Stimulated activated CD8-positive, alpha-beta memory T cell treated with anti-CD3 and anti-CD28 coated beads, Interleukin-12 subunit alpha, Interleukin-12 subunit beta, amount 100 ng/mL, for 1 hour (primary cell): ENCODE results near the gene KIF13A.

Source experiments
- DNase-seq: peaks from one replicate; pipeline ENCODE4 v3.0.0-alpha.2; 2020; ENCODE audit warnings: low read depth

The KIF13A gene

GRCh38 chr6:17719323-17720041 is 268.0 kb downstream of the KIF13A start:
- DNase-seq = no peak

DNA sequence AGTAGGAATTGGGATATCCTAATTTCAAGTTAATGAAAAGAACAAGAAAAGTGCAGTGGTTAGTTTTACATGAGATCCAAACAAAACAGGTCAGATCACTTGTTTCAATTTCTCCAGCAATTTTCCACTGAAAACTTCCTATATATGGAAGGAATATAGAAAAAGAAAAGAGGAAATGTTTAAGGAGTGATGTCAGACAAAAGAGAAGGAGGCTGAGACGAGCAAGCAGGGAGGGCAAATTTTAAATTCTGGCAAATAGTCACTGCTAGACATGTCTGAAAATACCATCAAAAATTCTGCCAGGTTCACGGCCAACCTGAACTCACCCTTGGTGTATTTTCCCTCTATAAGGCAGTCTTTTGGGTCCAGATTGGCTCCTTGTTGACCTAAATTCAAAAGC is 271.2 kb downstream of the KIF13A start:
- DNase-seq = no peak

- DNase-seq = no peak
These were observed 272.3 kb downstream of the KIF13A start for GRCh38 chr6:17714879-17715851.

DNA sequence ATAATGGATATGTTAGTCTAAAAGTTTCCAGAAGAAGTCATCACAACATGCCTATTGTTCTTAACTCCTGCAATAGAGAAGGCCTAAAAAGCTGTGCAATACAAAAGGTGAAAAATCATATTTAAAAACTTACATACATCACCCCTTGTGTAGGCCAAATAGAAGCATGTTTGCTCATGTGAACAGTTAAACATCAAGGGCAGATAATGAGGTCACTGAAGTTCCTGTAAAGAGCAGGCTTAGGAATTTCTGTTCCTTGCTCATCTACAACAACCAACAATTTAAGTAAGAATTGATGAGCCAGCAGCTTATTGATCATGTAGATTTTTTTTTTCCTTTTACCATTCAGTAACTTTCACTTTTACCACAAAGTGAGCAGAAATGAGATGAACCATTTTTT is 273.3 kb downstream of the KIF13A start:
- DNase-seq = no peak

DNA sequence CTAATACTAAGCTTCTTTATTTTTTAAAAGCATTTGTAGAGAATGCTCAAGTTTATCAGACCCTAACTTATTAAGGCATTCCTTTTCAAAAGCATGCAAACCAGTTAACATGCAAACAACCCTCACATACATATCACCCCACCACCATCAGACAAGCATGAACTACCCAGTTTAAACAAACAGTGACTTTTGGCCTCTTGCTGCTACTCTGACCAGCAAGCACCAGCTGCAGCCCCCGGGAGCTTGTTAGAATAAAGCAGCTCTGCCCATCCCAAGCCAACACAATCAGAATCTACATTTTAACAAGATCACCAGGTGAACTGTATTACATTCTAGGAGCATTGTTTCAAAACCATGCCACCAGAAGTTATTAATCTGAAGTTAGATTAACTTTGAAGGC is 274.9 kb downstream of the KIF13A start:
- no peak for DNase-seq

DNA sequence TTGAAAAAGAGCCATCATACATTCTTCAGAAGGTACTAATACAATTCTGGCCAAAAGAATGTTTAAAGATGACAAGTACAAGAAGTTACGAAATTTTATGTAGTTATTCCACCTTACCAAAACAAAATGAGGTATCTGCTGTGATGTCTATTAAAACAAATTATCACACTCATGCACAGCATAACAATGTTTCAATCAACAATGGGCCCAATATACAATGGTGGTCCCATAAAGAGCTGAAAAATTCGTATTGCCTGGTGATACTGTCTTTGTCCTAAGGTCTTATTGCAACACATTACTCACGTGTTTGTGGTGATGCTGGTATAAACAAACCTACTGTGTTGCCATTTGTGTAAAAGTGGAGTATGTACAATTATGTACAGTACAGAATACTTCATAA is 277.1 kb downstream of the KIF13A start:
- no peak for DNase-seq

DNA sequence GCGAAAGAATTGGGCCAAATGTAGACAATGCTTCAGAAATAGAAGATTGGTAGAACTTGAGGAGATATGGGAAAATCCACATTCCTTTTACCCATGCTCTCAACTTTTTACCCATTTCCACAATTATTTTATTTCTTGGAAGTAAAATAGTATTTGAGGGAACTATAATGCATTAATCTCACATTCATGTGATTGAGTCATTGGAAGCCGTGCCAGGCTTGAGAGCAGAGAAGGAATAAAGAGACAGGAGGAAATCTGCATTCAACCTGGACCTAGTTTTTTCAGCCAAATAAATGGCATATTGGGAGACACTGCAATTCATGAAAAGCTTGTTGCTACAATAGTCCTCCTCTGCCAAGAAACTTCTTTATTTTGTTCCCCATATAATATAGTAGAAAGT is 278.0 kb downstream of the KIF13A start:
- DNase-seq = no peak
